Kidney epithelial cell (primary cell): ENCODE measurements around the gene PTPRN. TPM values are rescaled to one million over a fixed set of nuclear protein-coding genes. Genes with fewer than 3 reads are reported as not detected.

ENCODE experiments used
- DNase-seq: peaks from one replicate; pipeline ENCODE4 v3.0.0-alpha.2; 2010; ENCODE audit warnings: low read depth
- H3K27me3 ChIP-seq: 2 replicates; pipeline ENCODE4 v1.6.0; 2011; ENCODE audit warnings: low read length; ENCODE audit not compliant: control insufficient read depth, insufficient read depth
- H3K36me3 ChIP-seq: 2 replicates; pipeline ENCODE4 v1.5.1; 2011; ENCODE audit warnings: low read length; ENCODE audit not compliant: control insufficient read depth, insufficient read depth
- H3K4me3 ChIP-seq: 2 replicates; pipeline ENCODE4 v1.5.1; 2011; ENCODE audit warnings: low read depth, mild to moderate bottlenecking, control low read depth, low read length
- CTCF ChIP-seq: IDR thresholded peaks from 2 replicates; pipeline ENCODE4 v1.5.1; 2011; ENCODE audit warnings: mild to moderate bottlenecking, moderate library complexity, low read length, control low read depth, inconsistent platforms; ENCODE audit not compliant: insufficient read depth, poor library complexity, severe bottlenecking
- total RNA-seq: library from RNA; depleted of rRNA; stranded (reverse); fragments of >200 nt; gene quantifications from 2 replicates; pipeline ENCODE4 v1.2.3, GENCODE V29; 2015

PTPRN gene
- total RNA-seq, 1 donor from 2014 or later: 3.8 TPM

- Histone ChIP-seq H3K36me3 (no peaks in the 10 kb centered on the region), H3K4me3 (no peak overlapping the region), H3K27me3 (no peaks in the 10 kb centered on the region)
- no peak for DNase-seq
- no peak for TF ChIP-seq CTCF
These were observed 26.1 kb downstream of the PTPRN start for GRCh38 chr2:219282943-219283581.

DNA sequence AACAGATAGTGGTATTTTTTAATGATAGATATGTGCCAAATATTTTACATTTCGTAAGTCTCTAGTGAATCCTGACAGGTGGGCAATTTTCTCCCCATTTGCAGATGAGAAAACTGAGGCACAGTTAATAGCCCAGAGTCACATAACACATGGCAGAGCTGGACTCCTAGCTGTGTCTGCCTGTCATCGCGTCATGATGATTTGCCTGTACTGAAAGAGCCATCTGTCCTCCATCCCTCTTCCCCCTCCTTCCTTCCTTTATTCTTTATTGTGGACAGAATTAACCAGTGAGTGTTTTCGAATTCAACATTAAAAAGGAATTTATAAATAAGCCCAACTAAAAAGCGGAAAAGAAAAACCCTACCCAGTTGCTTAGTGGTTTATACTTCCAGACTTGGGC, 26.8 kb downstream of the PTPRN start:
- no peaks in the 10 kb centered on the region for H3K27me3 ChIP-seq
- H3K36me3 ChIP-seq: no peaks in the 10 kb centered on the region
- no peak for DNase-seq
- TF ChIP-seq CTCF: no peak
- no peak overlapping the region for H3K4me3 ChIP-seq

DNA sequence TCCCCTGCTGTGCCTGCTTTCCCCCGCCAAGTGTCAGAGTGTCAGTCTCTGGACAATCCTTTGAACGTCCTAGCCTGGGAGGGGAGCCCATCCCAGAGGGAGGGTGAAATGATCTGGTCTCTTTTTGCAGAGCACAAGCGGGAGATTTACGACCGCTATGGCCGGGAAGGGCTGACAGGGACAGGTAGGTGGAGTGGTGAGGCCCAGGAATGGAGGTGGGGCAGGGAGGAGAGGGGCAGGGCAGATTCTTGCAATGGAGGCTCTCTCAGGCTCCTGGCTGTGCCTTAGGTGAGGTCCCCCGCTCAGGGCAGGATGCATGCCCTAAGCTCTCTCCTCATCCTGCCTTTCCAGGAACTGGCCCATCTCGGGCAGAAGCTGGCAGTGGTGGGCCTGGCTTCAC, 27.6 kb downstream of the PTPRN start:
- no peak for TF ChIP-seq CTCF
- Histone ChIP-seq H3K27me3 (no peaks in the 10 kb centered on the region), H3K4me3 (no peak overlapping the region), H3K36me3 (no peaks in the 10 kb centered on the region)
- no peak for DNase-seq

DNA sequence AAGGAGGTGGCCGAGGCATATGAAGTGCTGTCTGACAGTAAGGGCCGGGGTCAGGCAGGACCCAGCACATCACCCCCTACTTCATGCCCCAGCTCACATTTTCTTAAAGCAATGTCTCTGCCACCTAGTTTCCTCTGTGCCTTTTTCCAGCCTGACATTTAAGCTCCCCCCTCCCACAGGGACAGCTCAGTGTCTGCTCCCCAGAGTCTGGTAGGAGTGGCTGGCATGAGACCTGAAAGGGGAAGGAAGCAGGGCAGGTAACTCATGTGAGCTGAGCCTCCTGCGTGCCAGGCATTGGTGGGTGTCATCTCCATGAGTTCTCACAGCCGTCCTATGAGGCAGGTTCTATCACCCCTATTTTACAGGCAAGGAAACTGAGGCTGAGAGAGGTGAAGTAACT, 28.6 kb downstream of the PTPRN start:
- H3K36me3 ChIP-seq: no peaks in the 10 kb centered on the region
- TF ChIP-seq CTCF: no peak
- no peak for DNase-seq
- H3K4me3 ChIP-seq: no peak overlapping the region
- no peaks in the 10 kb centered on the region for H3K27me3 ChIP-seq

DNA sequence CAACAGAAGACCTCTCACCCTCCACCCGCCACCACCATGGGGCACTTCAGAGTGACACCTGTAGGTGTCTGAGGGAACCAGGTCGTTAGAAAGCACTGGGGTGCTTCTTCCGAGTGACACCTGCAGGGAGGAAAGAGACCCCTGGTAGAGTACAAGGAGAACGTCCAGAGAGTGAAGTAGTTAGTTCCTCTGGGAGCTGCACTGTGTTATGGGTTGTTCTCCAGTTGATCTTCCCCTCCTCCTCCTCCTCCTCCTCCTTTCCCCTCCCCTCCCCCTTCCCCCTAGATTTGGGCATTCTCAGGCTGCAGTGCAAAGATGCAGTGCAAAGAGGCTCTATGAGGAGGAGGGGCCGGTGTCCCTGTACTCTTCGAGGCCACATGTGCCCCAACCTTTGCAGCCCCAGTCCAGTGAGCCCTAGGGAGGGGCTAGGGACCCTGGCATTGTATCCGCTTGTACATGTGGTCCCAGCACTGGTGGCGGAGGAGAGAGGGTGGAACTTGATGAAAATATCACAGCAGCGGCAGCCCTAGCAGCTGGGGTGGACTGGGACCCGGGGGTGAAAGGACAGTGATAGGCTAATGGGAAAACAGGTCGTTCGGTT, 29.2 kb downstream of the PTPRN start:
- Histone ChIP-seq H3K36me3 (no peaks in the 10 kb centered on the region), H3K27me3 (no peaks in the 10 kb centered on the region), H3K4me3 (peak overlapping the region; percentile 63)
- no peak for TF ChIP-seq CTCF
- no peak for DNase-seq
